DMS114 treated with DMSO at 0.1 percent for 48 hours (cell line): ENCODE measurements around the gene RAB35.

Source experiments
- DNase-seq: peaks from one replicate; lab custom pipeline; 2025; ENCODE audit not compliant: unreplicated experiment; lab: John Stamatoyannopoulos, UW

RAB35 gene

GRCh38 chr12:120109570-120110267 is 6.8 kb downstream of the RAB35 start:
- no peak for DNase-seq

GRCh38 chr12:120106151-120106550 is 10.4 kb downstream of the RAB35 start:
- DNase-seq: no peak

GRCh38 chr12:120103371-120103770 is 13.2 kb downstream of the RAB35 start:
- no peak for DNase-seq

- DNase-seq: no peak
These were observed 13.6 kb downstream of the RAB35 start for GRCh38 chr12:120103044-120103338.

- DNase-seq: no peak
These were observed 14.1 kb downstream of the RAB35 start for GRCh38 chr12:120102189-120103043.

GRCh38 chr12:120101617-120102016 is 14.9 kb downstream of the RAB35 start:
- no peak for DNase-seq

- no peak for DNase-seq
These were observed 15.4 kb downstream of the RAB35 start for GRCh38 chr12:120101182-120101581.

- DNase-seq: no peak
These were observed 15.9 kb downstream of the RAB35 start for GRCh38 chr12:120100630-120101029.

GRCh38 chr12:120099738-120100137 is 16.8 kb downstream of the RAB35 start:
- DNase-seq: no peak

- DNase-seq: no peak
These were observed 17.6 kb downstream of the RAB35 start for GRCh38 chr12:120098756-120099470.

GRCh38 chr12:120096671-120097202 is 19.8 kb downstream of the RAB35 start:
- no peak for DNase-seq

GRCh38 chr12:120095736-120096135 is 20.8 kb downstream of the RAB35 start:
- DNase-seq: no peak

GRCh38 chr12:120095331-120095730 is 21.2 kb downstream of the RAB35 start:
- DNase-seq: no peak

GRCh38 chr12:120094485-120094884 is 22.1 kb downstream of the RAB35 start:
- DNase-seq: no peak

- no peak for DNase-seq
These were observed 22.8 kb downstream of the RAB35 start for GRCh38 chr12:120093592-120094355.

GRCh38 chr12:120093336-120093591 is 23.3 kb downstream of the RAB35 start:
- no peak for DNase-seq

GRCh38 chr12:120092551-120093335 is 23.8 kb downstream of the RAB35 start:
- no peak for DNase-seq

GRCh38 chr12:120091371-120092090 is 25.0 kb downstream of the RAB35 start:
- DNase-seq: no peak

GRCh38 chr12:120090626-120091295 is 25.8 kb downstream of the RAB35 start:
- DNase-seq: no peak
